NOMO-1 (cell line): ENCODE data around the gene ADAMTS17.
"Not testable (repeated sequence)": the region's sequence is repeated elsewhere in the genome, so short reads cannot be mapped to it uniquely, and the experiment has no call there.

Experiments used
- DNase-seq, 2 experiments: peaks; one replicate each; lab custom pipeline; 2025; ENCODE audit not compliant: unreplicated experiment in 2 of 2; lab: John Stamatoyannopoulos, UW

Gene ADAMTS17

DNA sequence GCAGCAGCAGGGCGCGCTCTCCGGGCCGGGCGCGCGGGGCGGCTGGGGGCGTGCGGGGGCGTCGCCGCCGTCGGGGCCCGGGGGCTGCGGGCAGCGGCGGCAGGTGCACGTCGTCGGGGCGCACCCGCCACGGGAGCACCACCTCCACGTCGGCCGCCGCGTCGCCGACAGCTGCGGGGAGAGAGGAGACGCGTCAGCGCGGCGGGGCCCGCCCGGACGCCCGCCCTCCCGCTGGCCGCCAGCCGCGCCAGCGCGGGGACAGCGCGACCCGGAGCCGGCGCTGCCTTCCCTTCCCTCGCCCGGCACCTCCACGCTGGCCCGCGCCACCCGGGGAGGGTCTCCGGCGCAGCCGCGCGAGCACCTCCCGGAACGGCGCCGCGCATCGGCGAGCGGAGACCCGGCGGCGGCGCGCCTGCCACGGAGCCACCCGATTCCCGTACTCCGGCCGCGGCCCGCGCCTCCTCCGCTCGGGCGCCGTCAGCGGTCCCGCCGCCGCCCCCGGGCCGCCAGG is 481 bp downstream of the ADAMTS17 start:
- DNase-seq = no peak

DNA sequence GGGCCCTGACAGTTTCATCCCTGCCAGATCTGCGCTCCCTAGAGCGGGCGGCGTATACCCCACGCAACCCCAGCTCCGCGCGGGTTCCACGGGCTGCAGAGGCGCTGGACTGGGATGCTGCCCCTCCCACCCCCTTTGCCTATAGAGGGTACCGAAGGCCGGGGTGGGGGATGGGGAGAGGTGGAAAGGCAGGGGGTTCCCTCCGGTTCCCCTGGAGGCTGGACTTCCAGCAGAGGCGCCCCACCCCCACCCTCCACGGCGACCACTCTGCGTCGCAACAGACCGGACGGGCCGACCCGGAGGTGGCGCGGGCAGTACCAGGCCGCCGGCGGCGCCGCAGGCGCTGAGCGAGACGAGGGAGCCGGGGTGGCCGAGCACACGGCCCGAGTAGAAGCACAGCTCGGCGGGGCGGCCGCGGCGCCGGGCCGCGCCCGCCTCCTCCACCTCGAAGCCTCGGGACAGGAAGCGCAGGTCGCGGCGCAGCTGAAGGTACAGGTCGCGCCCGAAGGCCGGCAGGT is 995 bp downstream of the ADAMTS17 start:
- DNase-seq = no peak

DNA sequence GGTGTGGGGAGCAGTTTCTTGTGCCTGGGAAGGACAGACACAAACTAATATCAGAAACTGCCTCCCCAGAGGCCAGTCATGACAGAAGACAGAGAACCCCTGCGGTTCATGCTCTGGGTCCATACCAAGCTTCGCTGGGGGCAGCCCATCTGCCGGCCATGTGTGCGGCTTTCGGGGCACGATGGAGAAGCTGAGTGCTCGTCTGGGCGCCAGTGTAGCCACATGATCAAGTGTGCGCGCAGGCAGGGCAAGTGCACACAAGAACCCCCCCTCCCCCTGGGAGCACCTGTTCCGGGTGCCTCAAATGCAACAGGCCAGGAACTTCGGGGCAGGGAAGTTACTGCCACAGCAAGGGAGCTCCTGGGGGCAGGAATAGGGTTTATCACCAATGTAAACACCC is 1.8 kb downstream of the ADAMTS17 start:
- DNase-seq = no peak

DNA sequence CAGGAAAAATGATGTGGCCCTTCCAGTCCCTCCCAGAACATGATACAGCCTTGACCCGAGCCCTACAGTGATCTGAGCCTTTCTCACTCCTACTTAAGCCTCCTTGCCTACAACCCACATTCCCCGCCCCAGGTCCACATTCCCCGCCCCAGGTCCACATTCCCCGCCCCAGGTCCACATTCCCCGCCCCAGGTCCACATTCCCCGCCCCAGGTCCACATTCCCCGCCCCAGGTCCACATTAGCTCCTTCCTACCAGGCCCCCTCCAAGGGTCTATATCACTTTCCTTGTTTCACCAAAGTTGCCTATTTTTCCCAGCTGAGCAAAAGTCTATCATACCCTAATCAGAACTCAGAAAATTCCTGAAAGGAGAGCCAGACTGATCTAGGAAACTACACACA is 2.3 kb downstream of the ADAMTS17 start:
- DNase-seq = not testable (repeated sequence)

DNA sequence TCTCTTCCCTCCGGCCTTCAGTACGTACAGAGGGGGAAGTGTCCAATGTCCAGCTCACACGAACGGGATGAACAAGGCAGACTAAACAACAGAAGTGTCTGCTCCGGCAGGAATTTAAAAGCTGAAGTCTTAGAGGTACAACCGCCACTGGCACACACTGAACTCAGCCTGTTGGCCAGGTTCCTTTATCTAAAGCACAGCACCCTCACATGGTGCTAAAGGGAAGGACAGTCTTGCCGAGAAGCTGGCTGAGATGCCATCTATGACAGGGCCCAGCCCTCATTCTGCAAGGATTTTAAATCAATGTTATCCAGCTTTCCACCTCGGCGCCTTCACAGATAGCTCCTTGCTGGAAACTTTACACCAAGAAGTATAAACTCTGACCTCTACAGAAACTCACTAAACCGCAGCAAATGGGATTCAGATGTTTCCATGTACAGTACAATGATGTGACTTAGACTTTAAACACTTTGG is 2.8 kb downstream of the ADAMTS17 start:
- peak; percentile 57 to 78 for DNase-seq

DNA sequence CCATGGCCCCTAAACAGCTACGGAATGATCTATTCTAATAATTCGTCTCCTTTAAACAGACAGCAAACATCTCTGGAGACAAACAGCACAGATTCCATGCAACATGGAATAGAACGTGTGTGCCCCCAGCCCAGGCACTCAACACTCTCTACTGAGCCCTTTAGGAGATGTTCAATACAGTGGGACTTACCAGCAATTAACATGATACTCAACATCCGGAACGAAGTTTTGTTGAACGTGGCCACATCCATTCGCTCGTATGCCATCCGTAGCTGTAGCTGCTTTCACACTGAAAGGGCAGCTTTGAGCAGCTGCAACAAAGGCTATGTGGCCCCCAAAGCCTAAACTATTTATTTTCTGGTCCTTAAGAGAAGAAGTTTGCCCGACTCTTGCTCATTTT is 3.5 kb downstream of the ADAMTS17 start:
- no peak for DNase-seq

DNA sequence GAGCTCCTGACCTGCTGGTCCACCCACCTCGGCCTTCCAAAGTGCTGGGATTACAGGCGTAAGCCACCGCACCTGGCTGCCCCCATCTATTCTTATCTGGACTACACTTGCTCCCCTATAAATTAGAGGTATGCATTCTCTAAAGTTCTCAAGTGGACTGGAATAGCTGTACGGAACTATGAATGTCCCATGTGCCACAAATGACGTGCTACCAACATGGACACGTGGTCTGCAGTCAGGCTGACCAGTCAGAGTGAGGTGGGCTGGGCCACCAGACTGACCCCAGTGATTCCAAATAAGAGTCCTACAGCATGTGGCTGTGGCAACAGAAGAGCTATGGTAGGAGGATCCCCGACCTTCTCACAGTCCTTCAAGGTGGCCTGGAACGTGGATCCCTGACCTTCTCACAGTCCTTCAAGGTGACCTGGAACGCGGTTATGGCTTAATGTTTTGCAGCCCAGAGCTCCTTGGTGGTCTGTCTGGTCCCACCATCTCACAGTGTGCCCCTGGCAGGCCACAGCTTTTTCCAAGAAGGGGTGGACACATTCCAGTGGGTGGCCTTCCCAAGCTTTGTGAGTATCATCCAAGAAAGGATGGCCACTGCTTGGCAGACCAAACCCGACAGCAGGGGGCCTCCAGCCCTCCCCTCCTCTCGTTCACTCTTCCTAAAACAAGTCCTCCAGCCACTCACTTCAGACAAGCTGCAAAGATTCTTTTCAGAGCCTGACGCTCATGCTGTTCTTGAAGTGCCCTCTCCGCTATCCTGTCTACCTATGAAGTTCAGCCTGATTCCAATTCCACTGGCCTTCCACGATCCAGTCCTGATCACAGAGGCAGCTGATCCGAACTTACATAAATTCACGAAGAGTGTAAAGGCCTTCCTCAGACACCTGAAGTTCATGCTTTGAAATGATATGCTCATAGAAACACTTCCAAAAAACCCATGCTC is 4.4 kb downstream of the ADAMTS17 start:
- DNase-seq = no peak

DNA sequence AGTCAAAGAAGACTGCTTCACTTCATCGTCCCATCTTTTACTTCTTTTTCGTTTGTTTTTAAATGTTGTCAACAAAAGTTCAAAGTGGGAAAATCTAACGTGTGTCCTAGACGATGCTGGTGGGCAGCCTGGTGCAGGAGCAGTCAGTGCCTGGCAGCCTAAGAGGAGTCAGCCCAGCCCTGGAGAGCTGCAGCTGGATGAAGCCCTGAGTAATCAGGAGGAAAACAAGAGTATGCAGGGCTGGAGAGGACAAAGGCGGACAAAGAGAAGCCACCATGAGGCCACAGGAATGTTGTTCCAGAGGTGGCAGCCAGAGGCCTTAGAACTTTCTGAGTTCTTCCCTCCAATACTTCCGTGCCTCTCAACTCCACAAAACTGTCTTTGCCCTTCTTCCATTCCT is 5.7 kb downstream of the ADAMTS17 start:
- DNase-seq = no peak

DNA sequence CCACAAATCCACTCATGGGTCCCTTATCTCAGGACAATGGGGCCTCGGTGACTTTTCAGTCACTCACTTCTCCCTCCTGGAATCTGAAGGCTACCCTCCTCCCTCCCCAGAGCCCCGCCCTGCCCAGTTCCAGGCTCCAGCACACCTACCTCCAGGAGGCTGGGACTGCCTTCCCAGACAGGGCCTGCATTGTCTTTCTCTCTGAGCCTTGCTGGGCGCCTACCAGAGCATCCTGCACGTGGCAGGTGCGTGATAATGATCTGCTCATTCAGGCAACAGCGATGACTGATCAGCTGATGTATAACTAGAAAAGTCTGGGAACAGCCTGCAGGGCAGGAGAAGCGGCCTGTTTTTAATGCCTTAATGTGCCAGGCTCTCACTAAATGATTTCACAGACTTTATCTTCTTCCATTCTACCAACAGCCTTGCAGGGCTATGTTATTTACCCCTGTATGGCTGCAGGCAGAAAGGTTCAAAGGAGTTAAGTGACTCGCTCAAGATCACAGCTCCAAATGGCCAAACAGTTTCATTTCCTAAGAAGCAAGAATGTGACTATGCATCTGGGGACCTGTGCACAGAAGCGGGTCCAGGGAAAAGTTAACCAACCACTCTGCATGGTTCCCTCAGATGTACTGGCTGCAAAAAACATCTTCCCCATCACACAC is 6.3 kb downstream of the ADAMTS17 start:
- no peak for DNase-seq

DNA sequence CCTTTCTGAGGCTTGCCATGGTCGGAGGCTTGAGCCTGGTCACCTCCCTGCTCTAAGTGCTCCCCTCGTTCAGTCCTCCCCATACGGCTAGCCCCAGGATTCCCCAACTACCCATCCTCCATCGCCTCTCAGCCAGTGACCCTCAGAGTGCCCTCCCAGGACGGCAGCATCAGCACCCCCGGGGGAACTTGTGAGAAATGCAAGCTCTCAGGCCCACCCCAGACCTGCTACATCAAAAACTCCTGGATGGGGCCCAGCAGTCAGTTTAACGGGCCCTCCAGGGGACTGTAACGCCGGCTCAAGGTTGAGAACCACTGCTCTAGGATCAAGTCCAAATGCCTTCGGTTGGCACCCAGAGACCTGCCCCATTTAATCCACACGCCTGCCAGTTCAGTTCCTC is 6.9 kb downstream of the ADAMTS17 start:
- no peak for DNase-seq

DNA sequence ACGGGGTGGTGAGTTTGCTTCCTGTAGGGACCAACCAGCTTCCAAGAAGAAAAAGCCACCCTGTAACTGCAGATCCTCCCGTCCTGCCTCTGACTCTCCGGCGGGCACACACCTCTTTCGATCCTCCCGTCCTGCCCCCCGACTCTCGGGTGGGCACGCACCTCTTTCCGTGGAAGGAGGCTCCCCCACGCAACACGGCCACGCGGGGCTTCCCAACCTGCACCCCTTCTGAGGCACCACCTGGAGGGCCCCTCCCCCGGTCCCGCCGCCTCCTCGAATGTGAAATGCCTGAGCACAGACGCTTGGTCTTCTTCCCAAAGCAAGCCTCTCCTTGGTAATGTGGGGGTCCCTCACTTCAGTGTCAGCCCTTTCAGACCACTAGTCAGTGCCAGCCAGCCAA is 7.3 kb downstream of the ADAMTS17 start:
- no peak for DNase-seq

DNA sequence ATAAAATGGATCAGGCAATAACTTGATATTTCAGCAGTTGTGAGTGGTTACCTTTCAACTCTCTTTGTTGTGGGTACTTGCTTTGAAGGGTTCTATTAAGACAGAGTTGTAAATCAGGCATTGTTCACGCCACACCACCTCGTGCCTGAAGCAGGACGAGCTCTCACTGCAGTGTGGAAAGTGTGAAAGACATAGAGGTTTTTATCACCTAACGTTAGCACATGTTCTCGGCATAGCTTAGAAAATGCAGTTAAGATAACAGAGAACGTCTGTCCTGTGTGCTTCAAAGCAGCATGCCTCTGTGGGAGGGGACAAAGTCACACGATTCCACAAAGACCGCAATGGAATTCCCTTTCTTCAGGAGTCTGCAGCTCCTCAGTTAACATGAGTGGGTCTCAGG is 7.8 kb downstream of the ADAMTS17 start:
- DNase-seq = no peak

DNA sequence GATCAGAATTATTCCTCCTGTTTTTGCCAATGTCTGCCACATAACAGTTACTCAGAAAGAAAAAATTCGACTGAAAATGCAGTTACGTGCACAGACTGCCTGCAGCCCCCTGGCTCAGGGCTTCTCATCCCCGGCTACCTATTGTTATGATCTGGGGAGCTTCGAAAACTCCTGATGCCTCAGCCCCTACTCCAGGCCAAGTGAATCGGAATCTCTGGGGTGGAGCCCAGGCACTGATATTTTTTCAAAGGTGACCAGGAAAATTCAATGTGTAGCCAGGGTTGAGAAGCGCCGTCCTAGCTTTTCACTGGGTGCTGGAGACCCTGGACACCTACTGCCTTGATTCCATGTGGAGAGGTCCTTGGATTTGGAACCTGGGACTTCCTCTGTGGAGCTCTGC is 8.5 kb downstream of the ADAMTS17 start:
- DNase-seq = no peak

DNA sequence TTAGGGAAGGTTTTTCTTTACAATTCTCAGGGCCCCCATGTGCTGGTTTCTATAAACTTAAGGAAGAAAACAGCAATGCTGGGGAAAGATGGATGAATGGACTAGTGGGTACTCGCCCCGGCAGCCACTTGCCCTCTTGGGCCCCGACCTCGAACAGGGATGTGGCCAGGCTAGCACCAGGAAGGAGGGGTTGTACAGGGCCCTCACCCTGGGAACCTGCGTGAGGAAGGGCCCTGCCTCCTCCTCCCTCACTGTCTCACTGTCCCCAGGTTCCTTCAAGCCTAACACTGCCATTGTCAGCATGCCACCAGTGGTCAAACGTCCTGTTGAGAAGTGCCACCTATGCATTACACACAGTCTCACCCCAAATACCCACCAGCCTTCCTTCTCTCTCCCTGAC is 9.1 kb downstream of the ADAMTS17 start:
- DNase-seq = no peak

DNA sequence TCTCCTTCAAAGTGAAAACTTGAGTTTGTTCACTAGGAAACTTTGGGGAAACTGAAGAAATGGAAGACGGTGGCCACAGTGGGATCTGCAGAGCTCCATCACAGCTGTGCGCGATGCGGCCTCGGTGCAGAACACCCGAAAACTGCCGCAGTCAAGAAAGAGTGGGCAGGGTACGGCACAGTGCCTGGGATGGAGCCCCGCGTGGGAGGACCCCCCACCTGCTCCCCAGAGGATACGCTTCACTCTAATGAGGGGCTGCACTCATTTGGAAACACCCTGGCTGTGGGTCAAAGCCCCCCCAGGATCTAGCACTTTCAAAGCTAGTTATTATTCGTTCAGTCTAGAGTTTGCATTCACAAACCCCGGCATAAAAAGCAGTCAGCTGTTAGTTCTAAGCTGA is 9.5 kb downstream of the ADAMTS17 start:
- no peak for DNase-seq

DNA sequence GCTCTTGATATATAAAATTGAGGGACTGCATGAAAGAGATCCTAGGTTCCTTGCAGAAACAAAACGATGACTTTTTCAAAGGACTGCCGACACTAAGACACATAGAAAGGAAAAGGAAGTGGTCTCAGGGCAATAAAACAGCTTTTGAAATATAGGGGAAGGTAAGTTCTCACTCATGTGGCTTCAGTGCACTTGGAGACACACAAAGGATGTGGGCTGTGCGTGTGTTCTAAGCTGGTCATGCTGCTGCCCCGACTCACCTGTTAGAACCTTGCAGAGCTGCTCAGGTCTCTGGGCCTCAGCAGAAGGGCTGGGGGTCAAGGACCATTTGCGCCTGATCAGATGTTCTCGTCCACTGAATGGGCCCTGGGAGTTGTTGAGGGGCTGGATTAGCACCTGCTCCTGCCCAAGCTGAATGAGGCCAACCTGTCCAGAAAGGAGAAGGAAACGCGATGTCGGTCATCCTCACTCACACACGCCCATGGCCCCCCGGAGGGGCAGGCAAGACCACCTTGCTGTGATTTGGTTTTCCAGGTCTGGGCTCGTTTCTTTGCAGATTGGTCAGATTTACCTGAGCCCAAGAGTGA is 11.1 kb downstream of the ADAMTS17 start:
- DNase-seq = peak; percentile 39 to 72

DNA sequence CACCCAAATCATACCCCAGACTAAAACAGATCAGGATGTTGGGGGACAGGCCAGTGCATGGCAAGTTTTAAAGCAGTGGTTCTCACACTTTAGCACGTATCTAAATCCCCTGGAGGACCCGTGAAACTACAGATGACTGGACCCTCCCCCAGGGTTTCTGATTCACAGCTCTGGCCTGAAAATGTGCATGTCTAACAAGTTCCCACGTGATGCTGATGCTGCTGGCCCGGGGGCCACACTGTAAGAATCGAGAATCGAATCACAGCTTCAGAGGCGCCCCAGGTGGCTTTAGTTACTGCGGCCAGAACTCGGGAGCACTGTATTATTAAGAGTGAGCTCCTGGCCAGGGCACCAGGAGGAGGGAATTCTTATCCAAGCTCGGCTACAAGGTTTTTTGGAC is 11.6 kb downstream of the ADAMTS17 start:
- DNase-seq = no peak

DNA sequence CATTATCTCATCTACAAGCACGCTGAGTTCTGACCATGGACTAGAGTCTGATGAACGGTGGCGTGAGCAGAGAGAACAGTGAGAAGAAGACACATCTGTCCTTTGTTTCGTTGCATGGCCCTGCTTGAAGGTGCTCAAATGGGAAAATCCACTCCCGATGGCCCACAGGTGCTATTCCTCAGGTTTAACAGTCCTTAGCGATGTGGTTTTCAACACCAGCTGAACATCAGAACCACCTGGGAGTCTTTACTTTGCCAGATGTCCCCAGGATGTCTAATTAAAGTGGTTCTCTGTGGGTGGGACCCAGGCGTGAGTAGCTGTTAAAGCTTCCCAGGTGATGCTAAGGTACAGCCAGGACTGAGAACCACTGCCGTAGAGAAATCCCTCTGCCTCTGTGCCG is 13.0 kb downstream of the ADAMTS17 start:
- DNase-seq = no peak

DNA sequence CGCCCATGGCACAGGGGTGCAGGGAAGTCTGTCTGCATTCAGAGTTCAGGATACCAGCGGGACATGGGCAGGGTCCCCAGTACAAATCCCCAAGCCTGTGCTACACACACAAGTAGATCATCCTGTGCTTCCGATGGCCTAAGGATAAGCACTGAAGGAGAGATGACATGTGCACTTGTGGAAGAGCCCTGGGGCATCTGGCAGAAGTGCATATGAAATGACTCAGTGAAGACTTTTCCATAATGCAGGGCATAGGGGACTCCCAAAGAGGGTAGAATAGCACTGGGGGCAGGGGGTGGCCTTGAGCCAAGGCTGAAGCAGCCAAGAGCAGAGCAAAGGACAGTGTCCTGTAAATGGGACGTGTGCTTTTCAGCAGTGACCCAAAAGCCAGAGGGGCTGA is 22.9 kb downstream of the ADAMTS17 start:
- no peak for DNase-seq

DNA sequence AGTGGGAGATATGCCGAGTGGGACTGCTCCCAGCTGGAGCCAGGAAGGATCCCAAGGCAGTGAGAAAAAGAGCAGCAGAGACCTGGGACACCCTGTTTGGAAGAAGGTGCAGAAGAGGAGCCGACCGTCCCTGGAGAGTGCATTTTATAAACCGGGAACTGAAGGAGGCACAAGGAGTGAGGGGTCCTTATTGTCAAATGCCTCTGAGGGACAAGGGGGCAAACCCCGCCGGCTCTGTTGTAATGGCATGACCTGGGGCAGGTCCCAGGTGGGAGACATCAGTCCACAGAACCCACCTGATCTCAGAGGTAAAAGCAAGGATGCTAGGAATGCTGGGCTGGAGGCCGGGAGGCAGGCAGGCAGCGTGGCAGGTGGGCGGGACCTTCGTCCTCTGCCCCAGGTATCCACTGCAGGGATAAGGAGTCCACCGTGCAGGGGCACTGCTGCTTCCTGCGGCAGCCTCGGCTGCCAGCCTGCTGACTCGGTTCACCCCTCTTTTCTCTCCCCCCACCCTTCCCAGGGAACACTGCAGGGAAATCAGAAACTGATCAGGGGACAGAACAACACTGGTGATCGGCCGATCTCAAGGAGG is 26.9 kb downstream of the ADAMTS17 start:
- DNase-seq = no peak
